Retinal pigment epithelial cell (primary cell): ENCODE results near the gene GLT8D1.

ENCODE experiments used
- DNase-seq: peaks from one replicate; pipeline ENCODE4 v3.0.0-alpha.2; 2010; ENCODE audit warnings: low read depth
- H3K4me3 ChIP-seq: 2 replicates; pipeline ENCODE4 v1.5.1; 2011; ENCODE audit warnings: mild to moderate bottlenecking, low read length, control low read depth, moderate library complexity
- CTCF ChIP-seq: conservative IDR thresholded peaks from 2 replicates; pipeline ENCODE4 v1.5.1; 2011; ENCODE audit warnings: low read depth, low read length, control low read depth, inconsistent platforms

GLT8D1 gene

DNA sequence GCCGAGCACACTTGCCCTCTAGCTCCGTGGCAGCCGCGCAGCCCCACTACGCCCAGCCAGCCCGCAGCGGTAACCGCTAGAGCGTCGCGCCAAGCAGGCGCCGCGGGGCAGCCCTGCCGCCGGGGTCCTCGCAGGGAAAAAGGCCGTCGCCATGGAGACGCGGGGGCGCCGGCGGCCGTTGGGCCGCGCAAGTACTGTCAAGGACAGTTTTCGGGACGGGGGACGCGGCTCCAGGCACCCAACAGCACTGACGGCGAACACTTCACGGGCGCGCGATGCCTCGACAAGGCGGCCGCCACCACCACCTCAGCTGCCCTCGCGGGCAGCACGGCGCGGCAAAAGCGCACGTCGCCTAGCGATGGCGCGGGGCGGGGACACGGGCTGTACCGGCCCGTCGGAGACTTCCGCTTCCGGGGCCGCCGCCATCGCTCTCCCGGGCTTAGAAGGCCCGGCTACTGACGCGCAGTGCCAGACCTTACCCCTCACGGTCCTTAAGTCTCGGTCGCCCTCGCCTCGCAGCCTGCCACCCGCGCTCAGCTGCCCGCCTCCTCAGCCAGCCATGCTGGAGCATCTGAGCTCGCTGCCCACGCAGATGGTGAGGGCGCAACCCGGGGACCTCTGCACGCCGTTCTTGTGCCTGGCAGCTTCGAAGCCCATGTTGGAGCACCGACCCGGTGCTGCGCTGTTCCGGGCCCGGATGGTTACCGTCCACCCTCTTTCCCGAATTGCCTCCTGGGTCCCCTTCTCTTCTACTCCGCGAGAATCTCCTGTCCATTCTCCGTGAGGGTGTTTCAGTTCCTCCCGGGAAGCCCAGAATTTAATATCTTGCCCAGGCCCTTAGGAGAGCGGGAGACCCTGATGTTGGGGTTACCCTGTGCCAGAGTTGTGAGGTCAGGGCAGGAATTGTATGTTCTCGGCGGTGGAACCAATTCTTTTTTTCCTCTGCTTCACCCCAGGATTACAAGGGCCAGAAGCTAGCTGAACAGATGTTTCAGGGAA lies at the start of gene GLT8D1, which contains the start of gene SPCS1:
Gene GLT8D1, minus strand, starts transcription at position 104 of the 999 bp plus-strand sequence. CDS start 5,331 bp downstream, outside the sequence.
Gene SPCS1, plus strand, starts transcription at position 419 of the 999 bp plus-strand sequence. Its CDS starts 141 bp downstream, at position 560.
- H3K4me3 ChIP-seq = peak within 1 kb of the TSS; percentile 97
- peak; percentile 47 for DNase-seq
- no peak for TF ChIP-seq CTCF

DNA sequence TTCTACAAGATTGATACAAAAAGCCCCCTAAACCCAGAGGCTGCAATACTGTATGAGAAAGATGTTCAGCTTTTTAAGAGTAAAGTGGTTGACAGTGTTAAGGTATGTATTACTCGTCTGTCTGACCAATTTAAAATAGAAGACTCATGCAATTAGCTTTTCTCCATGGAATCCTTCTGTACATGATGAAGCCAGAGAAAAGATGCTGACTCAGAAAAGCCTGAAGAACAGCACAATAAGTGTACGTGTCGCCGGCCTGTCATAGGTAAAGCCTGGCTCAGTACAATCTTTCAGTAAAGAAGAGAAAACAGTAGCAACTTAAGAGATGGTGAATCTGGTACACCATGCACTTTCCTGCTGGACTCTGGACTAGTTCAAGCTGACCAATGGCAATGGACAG lies 48.8 kb upstream of the GLT8D1 start:
- H3K4me3 ChIP-seq = no peak overlapping the region
- TF ChIP-seq CTCF = no peak
- no peak for DNase-seq

DNA sequence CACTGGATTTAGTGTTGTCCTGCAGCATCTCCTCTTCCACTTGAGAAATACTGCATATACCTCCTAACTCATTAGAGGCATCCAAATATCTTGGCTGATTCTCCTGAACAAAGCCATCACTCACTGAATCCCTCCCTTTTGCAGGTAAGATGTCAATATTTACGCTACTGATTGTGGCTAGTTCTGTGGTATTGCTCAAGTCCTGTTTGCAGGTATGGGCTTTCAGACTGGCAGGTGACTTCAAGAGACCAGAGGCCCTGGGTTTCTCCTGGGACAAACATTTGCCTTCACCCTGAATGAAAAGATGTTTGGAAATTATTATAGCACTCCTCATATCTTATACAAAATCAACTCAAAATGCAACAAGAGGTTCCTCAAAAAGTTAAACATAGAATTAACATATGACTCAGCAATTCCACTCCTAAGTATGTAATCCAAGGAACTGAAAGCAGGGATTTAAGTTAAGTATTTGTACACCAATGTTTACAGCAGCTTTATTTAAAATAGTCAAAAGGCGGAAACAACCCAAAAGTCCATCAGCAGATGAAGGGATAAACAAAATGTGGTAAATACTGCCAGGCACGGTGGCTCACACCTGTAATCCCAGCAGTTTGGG lies 46.6 kb upstream of the GLT8D1 start:
- no peak overlapping the region for H3K4me3 ChIP-seq
- DNase-seq = no peak
- TF ChIP-seq CTCF = no peak

GRCh38 chr3:52743721-52744120 lies 38.1 kb upstream of the GLT8D1 start:
- DNase-seq = no peak
- no peak overlapping the region for H3K4me3 ChIP-seq
- TF ChIP-seq CTCF = no peak

DNA sequence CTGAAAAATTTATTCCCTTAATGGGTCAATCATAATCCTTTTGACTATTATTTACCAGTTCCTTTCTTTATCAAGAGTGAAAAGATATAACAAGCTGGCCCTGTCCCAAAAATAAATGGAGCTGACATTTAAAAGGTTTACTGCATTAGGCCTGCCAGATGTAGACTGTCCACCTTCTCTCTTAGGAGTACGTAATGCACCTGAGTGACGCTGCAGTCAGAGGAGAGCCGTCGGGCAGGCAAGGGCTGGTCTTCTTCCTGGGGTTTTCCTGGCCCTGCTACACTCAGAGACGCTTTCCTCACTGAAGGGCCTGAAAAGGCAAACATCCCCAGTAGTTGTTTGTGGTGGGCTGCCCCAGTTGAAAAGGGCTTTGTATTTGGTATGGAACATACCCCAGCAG lies 37.6 kb upstream of the GLT8D1 start:
- no peak for DNase-seq
- no peak for TF ChIP-seq CTCF
- H3K4me3 ChIP-seq = no peak overlapping the region

DNA sequence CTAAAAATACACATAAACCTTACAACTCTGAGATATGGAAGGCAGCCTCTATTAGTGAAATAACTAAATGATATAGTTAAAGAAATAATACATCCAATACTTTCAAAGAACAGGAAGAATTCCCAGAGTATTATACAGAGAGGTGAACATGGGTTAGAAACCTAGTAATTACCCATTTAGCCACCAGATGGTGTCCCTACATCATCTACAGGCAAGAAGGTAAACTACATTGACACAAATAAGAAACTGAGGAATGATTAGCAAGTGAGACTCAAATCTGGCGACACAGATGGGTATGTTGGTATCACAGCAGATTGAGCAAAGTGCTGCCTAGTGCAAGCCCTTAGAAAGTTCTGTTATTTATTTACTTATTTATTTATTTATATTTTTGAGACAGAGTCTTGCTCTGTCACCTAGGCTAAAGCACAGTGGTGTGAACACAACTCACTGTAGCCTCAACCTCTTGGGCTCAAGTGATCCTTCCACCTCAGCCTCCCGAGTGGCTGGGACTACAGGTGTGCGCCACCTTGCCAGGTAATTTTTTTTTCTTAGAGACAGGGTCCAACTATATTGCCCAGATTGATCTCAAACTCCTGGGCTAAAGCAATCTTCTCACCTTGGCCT lies 36.9 kb upstream of the GLT8D1 start:
- no peak for DNase-seq
- TF ChIP-seq CTCF = peak; percentile 63

More for the DNA sequence above, 36.9 kb upstream of the GLT8D1 start:
- H3K4me3 ChIP-seq = no peak overlapping the region
